Measurements from ENCODE around the gene GPR142.
A peak's percentile ranks its signal among the peaks of the same experiment; 100 is the strongest.

DNA sequence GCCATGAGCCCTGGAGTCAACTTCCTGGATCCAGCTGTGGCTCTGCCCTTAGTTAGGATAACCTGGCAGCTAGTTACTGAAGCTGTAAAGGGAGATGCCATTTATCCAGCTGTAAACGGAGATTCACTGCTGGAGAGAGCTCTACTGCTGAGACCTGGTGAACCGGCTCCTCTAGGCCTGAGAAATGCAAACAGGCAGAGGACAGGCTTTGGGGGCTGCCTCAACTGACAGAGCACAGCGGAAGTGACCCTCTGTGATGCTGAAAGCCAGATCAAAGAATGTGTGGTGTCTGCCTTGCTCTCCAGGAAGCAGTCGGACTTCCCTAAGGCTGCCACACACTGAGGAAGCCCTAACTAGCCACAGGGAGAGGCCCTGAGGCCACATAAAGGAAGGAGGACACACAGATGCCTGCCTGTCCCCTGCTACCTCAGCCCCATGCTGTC is 42.7 kb downstream of the GPR142 start:
- TF ChIP-seq MAF1 (CRISPR knock-in tag; IDR thresholded peaks at IDR 0.05; ENCODE audit: borderline replicate concordance) (no peak), FIP1L1 (IDR thresholded peaks at IDR 0.05; ENCODE audit: borderline replicate concordance, insufficient read depth, low read depth, low read length) (no peak), BRCA1 (CRISPR knock-in tag; IDR thresholded peaks at IDR 0.05) (no peak), ZNF331 (CRISPR knock-in tag; IDR thresholded peaks at IDR 0.05) (no peak), ZNF780A (CRISPR knock-in tag; IDR thresholded peaks at IDR 0.05) (no peak), GTF2F1 (IDR thresholded peaks at IDR 0.05; ENCODE audit: low read length) (no peak), ZNF615 (CRISPR knock-in tag; IDR thresholded peaks at IDR 0.05; ENCODE audit: borderline replicate concordance) (no peak)
- TF ChIP-seq, protein P1, sequence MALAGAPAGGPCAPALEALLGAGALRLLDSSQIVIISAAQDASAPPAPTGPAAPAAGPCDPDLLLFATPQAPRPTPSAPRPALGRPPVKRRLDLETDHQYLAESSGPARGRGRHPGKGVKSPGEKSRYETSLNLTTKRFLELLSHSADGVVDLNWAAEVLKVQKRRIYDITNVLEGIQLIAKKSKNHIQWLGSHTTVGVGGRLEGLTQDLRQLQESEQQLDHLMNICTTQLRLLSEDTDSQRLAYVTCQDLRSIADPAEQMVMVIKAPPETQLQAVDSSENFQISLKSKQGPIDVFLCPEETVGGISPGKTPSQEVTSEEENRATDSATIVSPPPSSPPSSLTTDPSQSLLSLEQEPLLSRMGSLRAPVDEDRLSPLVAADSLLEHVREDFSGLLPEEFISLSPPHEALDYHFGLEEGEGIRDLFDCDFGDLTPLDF (CRISPR knock-in tag; IDR thresholded peaks at IDR 0.05), result no peak
- TF ChIP-seq, protein P2, sequence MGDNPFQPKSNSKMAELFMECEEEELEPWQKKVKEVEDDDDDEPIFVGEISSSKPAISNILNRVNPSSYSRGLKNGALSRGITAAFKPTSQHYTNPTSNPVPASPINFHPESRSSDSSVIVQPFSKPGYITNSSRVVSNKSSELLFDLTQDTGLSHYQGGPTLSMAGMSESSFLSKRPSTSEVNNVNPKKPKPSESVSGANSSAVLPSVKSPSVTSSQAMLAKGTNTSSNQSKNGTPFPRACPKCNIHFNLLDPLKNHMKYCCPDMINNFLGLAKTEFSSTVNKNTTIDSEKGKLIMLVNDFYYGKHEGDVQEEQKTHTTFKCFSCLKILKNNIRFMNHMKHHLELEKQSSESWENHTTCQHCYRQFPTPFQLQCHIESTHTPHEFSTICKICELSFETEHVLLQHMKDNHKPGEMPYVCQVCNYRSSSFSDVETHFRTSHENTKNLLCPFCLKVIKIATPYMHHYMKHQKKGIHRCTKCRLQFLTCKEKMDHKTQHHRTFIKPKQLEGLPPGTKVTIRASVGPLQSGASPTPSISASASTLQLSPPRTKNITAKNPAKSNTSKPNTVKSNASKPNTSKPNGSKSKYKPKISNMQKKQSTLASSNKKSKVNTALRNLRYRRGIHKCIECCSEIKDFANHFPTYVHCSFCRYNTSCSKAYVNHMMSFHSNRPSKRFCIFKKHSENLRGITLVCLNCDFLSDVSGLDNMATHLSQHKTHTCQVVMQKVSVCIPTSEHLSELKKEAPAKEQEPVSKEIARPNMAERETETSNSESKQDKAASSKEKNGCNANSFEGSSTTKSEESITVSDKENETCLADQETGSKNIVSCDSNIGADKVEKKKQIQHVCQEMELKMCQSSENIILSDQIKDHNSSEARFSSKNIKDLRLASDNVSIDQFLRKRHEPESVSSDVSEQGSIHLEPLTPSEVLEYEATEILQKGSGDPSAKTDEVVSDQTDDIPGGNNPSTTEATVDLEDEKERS (CRISPR knock-in tag; IDR thresholded peaks at IDR 0.05), result no peak
- TF ChIP-seq, protein P3, sequence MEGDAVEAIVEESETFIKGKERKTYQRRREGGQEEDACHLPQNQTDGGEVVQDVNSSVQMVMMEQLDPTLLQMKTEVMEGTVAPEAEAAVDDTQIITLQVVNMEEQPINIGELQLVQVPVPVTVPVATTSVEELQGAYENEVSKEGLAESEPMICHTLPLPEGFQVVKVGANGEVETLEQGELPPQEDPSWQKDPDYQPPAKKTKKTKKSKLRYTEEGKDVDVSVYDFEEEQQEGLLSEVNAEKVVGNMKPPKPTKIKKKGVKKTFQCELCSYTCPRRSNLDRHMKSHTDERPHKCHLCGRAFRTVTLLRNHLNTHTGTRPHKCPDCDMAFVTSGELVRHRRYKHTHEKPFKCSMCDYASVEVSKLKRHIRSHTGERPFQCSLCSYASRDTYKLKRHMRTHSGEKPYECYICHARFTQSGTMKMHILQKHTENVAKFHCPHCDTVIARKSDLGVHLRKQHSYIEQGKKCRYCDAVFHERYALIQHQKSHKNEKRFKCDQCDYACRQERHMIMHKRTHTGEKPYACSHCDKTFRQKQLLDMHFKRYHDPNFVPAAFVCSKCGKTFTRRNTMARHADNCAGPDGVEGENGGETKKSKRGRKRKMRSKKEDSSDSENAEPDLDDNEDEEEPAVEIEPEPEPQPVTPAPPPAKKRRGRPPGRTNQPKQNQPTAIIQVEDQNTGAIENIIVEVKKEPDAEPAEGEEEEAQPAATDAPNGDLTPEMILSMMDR (CRISPR knock-in tag; IDR thresholded peaks at IDR 0.05), result peak; percentile 43; the same call in 1 of the 2 replicates

Data from HepG2 (cell line).